ENCODE data around the gene ZSCAN18.

Gene ZSCAN18

DNA sequence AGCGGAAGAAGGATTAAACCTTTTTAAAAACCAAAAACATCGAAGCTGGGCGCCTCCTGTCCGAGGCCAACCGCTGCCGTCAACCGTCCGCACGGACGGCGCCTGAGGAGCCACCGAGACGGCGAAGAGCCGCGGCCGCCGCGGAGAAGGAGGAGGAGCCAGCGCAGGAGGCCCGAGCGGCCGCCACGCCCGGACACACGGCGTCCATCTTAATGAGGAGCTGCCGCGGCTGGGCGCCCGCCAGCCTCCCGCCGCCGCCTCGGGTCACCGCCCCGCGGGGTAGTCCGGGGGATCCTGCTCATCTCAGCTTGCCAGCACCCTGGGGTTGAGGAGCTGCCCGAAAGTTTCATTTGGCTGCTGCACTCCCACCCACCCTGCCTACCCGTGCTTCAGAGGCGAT, 53.6 kb downstream of the ZSCAN18 start:
- TF ChIP-seq ZNF274 (IDR thresholded peaks at IDR 0.05; ENCODE audit: low read depth, low read length) = no peak

GRCh38 chr19:58042495-58043340, 55.3 kb downstream of the ZSCAN18 start:
- H3K4me3 ChIP-seq (ENCODE audit: low read length) = no peak overlapping the region
- no peak for TF ChIP-seq ZNF274 (IDR thresholded peaks at IDR 0.05; ENCODE audit: low read depth, low read length)

More for the DNA sequence above, 53.6 kb downstream of the ZSCAN18 start:
- H3K4me3 ChIP-seq (ENCODE audit: low read length) = no peak overlapping the region

GRCh38 chr19:58040751-58041525, 57.1 kb downstream of the ZSCAN18 start:
- no peak for TF ChIP-seq ZNF274 (IDR thresholded peaks at IDR 0.05; ENCODE audit: low read depth, low read length)
- no peak overlapping the region for H3K4me3 ChIP-seq (ENCODE audit: low read length)

- no peak overlapping the region for H3K4me3 ChIP-seq (ENCODE audit: low read length)
- TF ChIP-seq ZNF274 (IDR thresholded peaks at IDR 0.05; ENCODE audit: low read depth, low read length) = no peak
Observed at GRCh38 chr19:58038688-58039204, 59.3 kb downstream of the ZSCAN18 start.

- H3K4me3 ChIP-seq (ENCODE audit: low read length) = no peak overlapping the region
- no peak for TF ChIP-seq ZNF274 (IDR thresholded peaks at IDR 0.05; ENCODE audit: low read depth, low read length)
Observed at GRCh38 chr19:58037927-58038687, 59.9 kb downstream of the ZSCAN18 start.

DNA sequence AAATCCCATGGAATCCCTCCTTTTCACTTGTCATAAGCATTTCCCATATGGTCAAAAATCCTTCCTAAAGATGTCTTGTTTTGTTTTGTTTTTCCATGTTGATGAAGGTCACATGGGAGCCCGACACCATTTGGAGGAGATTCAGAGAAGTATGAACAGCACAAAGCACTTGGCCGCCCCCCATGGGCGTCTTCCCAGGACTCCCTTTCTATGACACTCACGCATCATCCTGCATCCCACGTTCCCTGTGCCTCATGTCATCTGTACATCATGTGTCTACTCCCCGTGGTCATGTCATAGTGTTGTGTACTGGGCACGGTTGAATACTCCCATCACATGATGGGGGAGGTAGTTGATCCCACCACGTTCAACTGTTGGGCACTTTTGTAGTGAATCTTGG, 62.2 kb downstream of the ZSCAN18 start:
- H3K4me3 ChIP-seq (ENCODE audit: low read length) = no peak overlapping the region
- TF ChIP-seq ZNF274 (IDR thresholded peaks at IDR 0.05; ENCODE audit: low read depth, low read length) = no peak

GRCh38 chr19:58034477-58034793, 63.6 kb downstream of the ZSCAN18 start:
- TF ChIP-seq ZNF274 (IDR thresholded peaks at IDR 0.05; ENCODE audit: low read depth, low read length) = no peak

More at GRCh38 chr19:58034477-58034793, 63.6 kb downstream of the ZSCAN18 start:
- H3K4me3 ChIP-seq (ENCODE audit: low read length) = no peak overlapping the region
